ENCODE measurements around the gene LIPG.
"Not testable (repeated sequence)": the region's sequence is repeated elsewhere in the genome, so short reads cannot be mapped to it uniquely, and the experiment has no call there.

The LIPG gene

GRCh38 chr18:49544362-49544761, 17.5 kb upstream of the LIPG start:
- no peak for FAIRE-seq
- DNase-seq (ENCODE audit: extremely low spot score, insufficient read length, low read depth): no peak

DNA sequence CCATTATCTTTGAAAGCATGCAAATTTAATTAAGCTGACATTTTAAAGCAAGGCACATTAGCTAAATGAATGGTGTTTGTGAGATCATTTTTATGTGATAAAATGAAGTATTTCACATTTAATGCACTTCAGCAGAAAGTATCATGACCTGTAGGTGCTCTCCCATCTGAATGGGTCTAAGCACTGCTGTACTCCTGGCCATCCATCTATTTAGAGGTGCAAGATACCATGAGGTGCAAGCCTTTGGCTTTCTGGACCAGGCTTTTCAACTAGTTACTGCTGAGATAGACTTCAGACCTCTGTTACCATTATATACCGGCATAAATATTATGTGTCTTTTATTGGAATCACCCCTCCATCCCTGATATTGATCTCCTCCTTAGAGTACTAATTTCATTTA, 15.6 kb upstream of the LIPG start:
- no peak for FAIRE-seq
- DNase-seq (ENCODE audit: extremely low spot score, insufficient read length, low read depth): no peak

DNA sequence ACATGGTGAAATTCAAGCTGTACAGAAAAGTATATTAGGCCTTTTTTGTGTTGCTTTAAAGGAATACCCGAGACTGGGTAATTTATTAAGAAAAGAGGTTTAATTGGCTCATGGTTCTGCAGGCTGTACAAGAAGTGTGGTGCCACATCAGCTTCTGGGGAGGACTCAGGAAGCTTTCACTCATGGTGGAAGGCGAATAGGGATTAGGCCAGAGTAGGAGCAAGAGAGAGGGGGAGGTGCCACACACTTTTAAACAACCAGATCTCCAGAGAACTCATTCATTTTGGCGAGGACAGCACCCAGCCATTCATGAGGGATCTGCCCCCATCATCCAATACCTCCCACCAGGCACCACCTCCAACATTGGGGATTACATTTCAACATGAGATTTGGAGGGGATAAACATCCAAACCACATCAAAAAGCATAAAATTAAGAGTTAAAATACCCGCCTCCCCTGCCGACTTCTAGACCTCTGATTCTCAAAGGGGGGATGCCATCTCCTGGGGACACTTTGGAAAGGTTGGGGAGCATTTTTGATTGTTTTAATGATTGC, 15.1 kb upstream of the LIPG start:
- FAIRE-seq (no peak), DNase-seq (ENCODE audit: extremely low spot score, insufficient read length, low read depth) (no peak)

DNA sequence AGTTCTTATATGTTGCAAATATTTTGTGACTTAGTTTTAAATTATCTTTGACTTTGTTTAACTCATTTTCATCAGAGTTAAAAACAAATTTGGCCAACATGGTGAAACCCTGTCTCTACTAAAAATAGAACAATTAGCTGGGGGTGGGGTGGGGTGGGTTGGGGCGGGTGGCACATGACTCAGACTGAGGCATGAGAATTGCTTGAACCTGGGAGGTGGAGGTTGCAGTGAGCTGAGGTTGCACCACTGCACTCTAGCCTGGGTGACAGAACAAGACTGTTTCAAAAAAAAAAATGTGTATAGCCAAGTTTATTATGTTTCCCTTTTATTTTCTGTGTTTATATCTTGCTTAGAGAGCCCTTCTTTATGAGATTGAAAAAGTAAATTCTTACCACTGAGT, 14.2 kb upstream of the LIPG start:
- no peak for FAIRE-seq
- DNase-seq (ENCODE audit: extremely low spot score, insufficient read length, low read depth): no peak

DNA sequence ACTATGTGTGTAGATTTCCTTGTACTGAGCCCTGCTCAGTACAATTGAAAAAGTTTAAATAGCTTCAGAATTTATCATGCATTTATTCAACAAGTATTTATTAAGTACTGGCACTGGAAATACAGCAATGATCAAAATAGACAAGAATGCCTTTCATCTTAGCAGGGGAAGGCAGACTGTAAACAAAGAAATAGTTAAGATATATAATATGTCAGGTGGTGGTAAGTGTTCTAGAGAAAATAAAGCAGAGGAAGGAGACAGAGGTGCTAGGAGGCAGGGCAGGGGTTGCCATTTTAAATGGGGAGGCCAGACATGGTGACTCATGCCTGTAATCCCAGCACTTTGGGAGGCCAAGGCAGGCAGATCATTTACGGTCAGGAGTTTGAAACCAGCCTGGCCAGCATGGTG, 13.6 kb upstream of the LIPG start:
- DNase-seq (ENCODE audit: extremely low spot score, insufficient read length, low read depth) (no peak), FAIRE-seq (no peak)

- no peak for DNase-seq (ENCODE audit: extremely low spot score, insufficient read length, low read depth)
- no peak for FAIRE-seq
Measured at GRCh38 chr18:49550621-49551339, 11.1 kb upstream of the LIPG start.

- FAIRE-seq: no peak
- DNase-seq (ENCODE audit: extremely low spot score, insufficient read length, low read depth): no peak
Measured at GRCh38 chr18:49553003-49553402, 8.9 kb upstream of the LIPG start.

DNA sequence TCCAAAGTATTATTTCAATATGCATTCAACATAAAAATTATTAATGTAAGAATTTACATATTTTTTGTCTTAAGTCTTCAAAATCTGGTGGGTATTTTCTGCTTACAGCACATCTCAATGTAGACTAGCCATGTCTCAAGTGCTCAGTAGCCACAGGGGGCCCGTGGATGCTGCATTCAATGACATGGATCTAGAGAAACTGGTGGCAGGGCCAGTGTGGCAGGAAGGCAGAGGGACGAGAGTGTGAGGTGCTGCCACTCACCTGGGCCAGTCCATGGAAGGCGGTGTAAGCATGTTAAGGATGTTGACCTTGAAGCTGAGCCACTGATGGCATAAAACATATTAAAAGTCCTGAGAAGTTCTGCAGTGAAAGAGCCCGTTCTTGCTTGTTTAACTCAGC, 6.2 kb upstream of the LIPG start:
- DNase-seq (ENCODE audit: extremely low spot score, insufficient read length, low read depth): no peak
- FAIRE-seq: no peak

GRCh38 chr18:49558356-49558755, 3.5 kb upstream of the LIPG start:
- FAIRE-seq: no peak
- no peak for DNase-seq (ENCODE audit: extremely low spot score, insufficient read length, low read depth)

- peak; percentile 39 for FAIRE-seq
- DNase-seq (ENCODE audit: extremely low spot score, insufficient read length, low read depth): not testable (repeated sequence)
Measured at GRCh38 chr18:49559326-49559931, 2.4 kb upstream of the LIPG start.

DNA sequence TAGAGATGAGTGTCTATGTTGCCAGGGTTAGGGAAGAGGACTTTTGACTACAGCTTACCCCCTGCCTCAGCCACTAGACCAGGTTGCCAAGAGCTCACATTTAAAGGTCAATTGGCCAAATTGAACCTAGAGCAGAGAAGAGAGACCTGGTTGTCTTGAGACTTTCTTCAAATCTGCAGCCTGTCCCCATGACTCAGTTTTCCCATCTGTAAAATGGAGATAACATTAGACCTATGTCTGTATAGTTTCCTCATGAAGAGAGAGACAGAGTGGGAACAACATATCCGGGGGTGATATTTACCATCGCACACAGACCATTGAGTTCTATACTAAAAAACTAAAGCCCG, 1.6 kb upstream of the LIPG start:
- DNase-seq (ENCODE audit: extremely low spot score, insufficient read length, low read depth) (no peak), FAIRE-seq (no peak)

GRCh38 chr18:49560624-49561288, 1.1 kb upstream of the LIPG start:
- DNase-seq (ENCODE audit: extremely low spot score, insufficient read length, low read depth): no peak
- no peak for FAIRE-seq

- no peak for FAIRE-seq
- DNase-seq (ENCODE audit: extremely low spot score, insufficient read length, low read depth): no peak
Measured at GRCh38 chr18:49562481-49563129, 748 bp downstream of the LIPG start.

DNA sequence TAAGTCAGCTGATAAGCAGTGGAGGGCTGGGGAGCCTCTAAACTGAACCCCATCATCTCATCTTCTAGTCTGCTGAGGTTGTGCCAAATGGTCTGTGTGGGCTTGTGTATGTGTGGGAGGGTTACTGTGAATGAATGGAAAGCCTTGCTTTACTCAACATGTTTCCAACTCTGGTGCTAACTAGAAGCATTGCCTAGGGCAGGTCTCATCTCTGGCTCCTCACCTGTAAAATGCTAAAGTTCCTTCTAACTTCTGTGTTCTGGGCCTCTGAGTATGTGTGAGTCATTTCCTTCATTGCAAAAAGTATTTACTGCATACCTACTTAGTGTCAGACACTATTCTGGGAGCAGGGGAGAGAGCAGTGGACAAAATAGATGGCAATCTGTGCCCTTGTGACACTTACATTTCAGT, 1.3 kb downstream of the LIPG start:
- no peak for DNase-seq (ENCODE audit: extremely low spot score, insufficient read length, low read depth)
- no peak for FAIRE-seq

DNA sequence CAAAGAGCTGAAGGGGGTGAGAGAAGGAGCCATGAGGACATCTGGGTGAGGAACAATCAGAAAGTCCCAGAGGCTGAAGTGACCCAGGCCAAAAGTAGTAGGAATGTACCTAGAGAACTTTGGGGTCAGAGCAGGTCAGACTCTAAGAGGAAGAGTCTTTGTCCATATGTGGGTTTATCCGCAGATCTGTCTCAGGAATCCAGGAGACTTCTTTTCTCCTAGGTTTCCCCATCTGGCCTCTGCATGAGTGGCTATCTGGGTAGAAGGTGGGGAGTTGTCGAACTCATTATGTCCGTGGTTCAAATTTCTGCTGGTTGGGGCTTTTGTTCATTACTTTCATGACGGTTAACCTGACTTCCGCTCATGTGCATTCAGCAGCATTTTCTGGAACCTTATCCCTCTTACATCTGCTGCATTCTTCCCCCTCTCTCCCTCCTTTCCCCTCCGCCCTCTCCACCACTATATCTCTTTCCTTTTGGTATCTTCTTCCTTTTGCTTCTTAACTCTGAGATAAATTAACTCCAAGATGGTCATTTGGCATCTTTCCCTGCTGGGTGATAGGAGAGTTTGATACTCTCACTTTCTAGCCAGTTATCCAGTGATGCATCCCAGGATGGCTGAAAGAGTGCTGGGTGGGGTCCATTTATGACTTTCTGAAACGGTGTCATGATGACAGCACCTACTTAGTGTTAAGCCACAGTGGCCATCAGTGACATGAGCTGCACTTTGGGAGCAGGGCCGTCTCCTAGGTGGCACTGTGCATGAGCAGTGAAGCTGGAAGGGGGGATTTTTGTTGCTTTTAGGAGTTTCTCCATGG, 2.1 kb downstream of the LIPG start:
- DNase-seq (ENCODE audit: extremely low spot score, insufficient read length, low read depth) (no peak), FAIRE-seq (no peak)

- DNase-seq (ENCODE audit: extremely low spot score, insufficient read length, low read depth) (no peak), FAIRE-seq (no peak)
Measured at GRCh38 chr18:49564518-49564834, 2.6 kb downstream of the LIPG start.

- FAIRE-seq: no peak
- no peak for DNase-seq (ENCODE audit: extremely low spot score, insufficient read length, low read depth)
Measured at GRCh38 chr18:49565101-49565500, 3.2 kb downstream of the LIPG start.

GRCh38 chr18:49565612-49566011, 3.8 kb downstream of the LIPG start:
- DNase-seq (ENCODE audit: extremely low spot score, insufficient read length, low read depth) (no peak), FAIRE-seq (no peak)

- FAIRE-seq (no peak), DNase-seq (ENCODE audit: extremely low spot score, insufficient read length, low read depth) (no peak)
Measured at GRCh38 chr18:49566217-49566770, 4.4 kb downstream of the LIPG start.

DNA sequence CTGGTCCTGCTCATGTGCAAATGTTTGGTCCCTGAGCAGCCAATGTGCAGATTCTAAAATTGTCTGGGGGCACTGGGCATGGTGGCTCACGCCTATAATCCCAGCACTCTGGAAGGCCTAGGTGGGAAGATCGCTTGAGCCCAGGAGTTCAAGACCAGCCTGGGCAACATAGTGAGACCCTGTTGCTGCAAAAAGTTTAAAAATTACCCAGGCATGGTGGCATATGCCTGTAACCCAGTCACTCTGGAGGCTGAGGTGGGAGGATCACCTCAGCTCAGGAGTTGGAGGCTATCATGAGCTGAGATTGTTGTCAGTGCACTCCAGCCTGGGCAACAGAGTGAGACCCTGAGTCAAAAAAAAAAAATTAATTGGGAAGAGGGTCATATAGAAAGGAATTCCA, 5.1 kb downstream of the LIPG start:
- DNase-seq (ENCODE audit: extremely low spot score, insufficient read length, low read depth): no peak
- FAIRE-seq: no peak
